Esophagus squamous epithelium (tissue), 5 donors: ENCODE results near the gene ELOVL6. TPM values are rescaled to one million over a fixed set of nuclear protein-coding genes. Genes with fewer than 3 reads are reported as not detected.

Source experiments
- DNase-seq: peaks from one replicate; lab custom pipeline; 2025; lab: John Stamatoyannopoulos, UW
- H3K27ac ChIP-seq, 4 donors: fragments of 200-600 bp; sonication (generic); one replicate each; pipeline ENCODE4 v1.5.1; 2016 to 2019; ENCODE audit warnings: mild to moderate bottlenecking in 1 of 4
- H3K27me3 ChIP-seq, 4 donors: fragments of 200-600 bp; sonication (generic); 1 replicate in 3 of 4; 2 replicates in 1 of 4; pipeline versions ENCODE4 v1.5.1 to v1.6.0; 2017 to 2021; ENCODE audit warnings: antibody characterized with exemption in 1 of 4
- H3K36me3 ChIP-seq, 3 donors: fragments of 200-600 bp; sonication (generic); one replicate each; pipeline ENCODE4 v1.5.1; 2016 to 2019
- H3K4me1 ChIP-seq, 3 donors: fragments of 200-600 bp; sonication (generic); one replicate each; pipeline ENCODE4 v1.5.1; 2017 to 2019
- H3K4me3 ChIP-seq, 4 donors: fragments of 200-600 bp; sonication (generic); 1 replicate in 3 of 4; 2 replicates in 1 of 4; pipeline ENCODE4 v1.5.1; 2016 to 2019; ENCODE audit warnings: mild to moderate bottlenecking in 2 of 4, moderate library complexity in 1 of 4
- H3K9me3 ChIP-seq, 3 donors: fragments of 200-600 bp; sonication (generic); one replicate each; pipeline ENCODE4 v1.5.1; 2016 to 2019
- CTCF ChIP-seq, 6 experiments: fragments of 450-650 bp in 4 of 6; fragments of 200-600 bp in 2 of 6; sonication (generic) in 2 of 6; IDR thresholded peaks; one replicate each; pipeline ENCODE4 v1.5.1; 2016 to 2019; ENCODE audit warnings: antibody characterized with exemption in 6 of 6, mild to moderate bottlenecking in 4 of 6, moderate library complexity in 4 of 6
- POLR2A ChIP-seq, 4 donors: fragments of 450-650 bp; IDR thresholded peaks; one replicate each; pipeline ENCODE4 v1.6.1; 2017; ENCODE audit warnings: antibody characterized with exemption in 4 of 4, mild to moderate bottlenecking in 4 of 4, moderate library complexity in 3 of 4
- WGBS, 2 donors: methylation state at CpG; one replicate each; pipeline ENCODE4 v1.1.5; 2018; 5-methylcytosine and 5-hydroxymethylcytosine counted together
- intact Hi-C: fragments of 100-400 bp; cut with DNase I; formaldehyde crosslinking; loops from one replicate; pipeline ENCODE4 v1.15.0; 2022
- total RNA-seq, 4 donors: library from RNA; depleted of rRNA; stranded (reverse); fragments of >200 nt; gene quantifications; one replicate each; pipeline ENCODE4 v1.1.0, GENCODE V29; 2016
- donor health status: DM: yes; HTN: yes; CAD: no.

Gene ELOVL6
- total RNA-seq, 4 donors from 2014 or later = 13.0 to 39.5 (median 19.4) TPM

DNA sequence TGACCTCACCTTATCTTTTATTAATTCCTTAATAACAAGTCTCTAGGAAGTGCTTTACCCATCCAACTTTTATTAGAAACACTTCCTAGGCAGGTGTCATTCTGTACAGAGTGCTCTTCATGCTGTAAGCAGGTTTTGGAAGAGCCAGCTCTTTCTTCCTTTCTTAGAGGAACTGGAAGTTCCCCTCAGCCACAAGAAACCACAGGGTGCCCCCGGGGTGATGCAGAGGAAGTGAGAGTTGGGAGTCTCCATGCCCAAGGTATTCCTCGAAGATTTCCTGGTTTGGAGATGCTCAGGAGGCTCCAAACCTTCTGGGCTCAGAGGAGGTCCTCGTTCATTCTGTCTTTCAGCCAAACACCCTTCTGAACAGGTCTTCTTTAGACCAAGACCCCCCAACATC is 201.9 kb downstream of the ELOVL6 start:
- no peak for DNase-seq
- intact Hi-C loops = no loop called here
- no peak overlapping the region for H3K27ac ChIP-seq
- TF ChIP-seq CTCF (IDR thresholded peaks at IDR 0.05) (no peak), POLR2A (IDR thresholded peaks at IDR 0.05) (no peak)
- no peaks in the 10 kb centered on the region for H3K9me3 ChIP-seq
- H3K36me3 ChIP-seq = no peaks in the 10 kb centered on the region
- H3K4me3 ChIP-seq = no peak overlapping the region
- peaks cover 0 to 29% (median 9%) of the 10 kb centered on the region in 3 donors for H3K4me1 ChIP-seq
- WGBS, 2 donors = 24 to 44% methylated on average over 3 of the region's 3 CpGs
- H3K27me3 ChIP-seq = no peaks in the 10 kb centered on the region
